Ascending aorta (tissue), 2 donors: ENCODE results near the gene NRXN3. TPM values are rescaled to one million over a fixed set of nuclear protein-coding genes. Genes with fewer than 3 reads are reported as not detected.

Experiments used
- DNase-seq, 2 donors: peaks; one replicate each; pipeline ENCODE4 v3.0.0-alpha.2; 2019; ENCODE audit warnings: low spot score in 2 of 2
- H3K27ac ChIP-seq, 2 donors: fragments of 200-600 bp; sonication (generic); one replicate each; pipeline ENCODE4 v1.5.1; 2016 to 2017; ENCODE audit warnings: mild to moderate bottlenecking in 1 of 2
- H3K27me3 ChIP-seq: fragments of 200-600 bp; sonication (generic); one replicate; pipeline ENCODE4 v1.5.1; 2017
- H3K36me3 ChIP-seq, 2 donors: fragments of 200-600 bp; sonication (generic); one replicate each; pipeline ENCODE4 v1.5.1; 2016
- H3K4me1 ChIP-seq, 2 donors: fragments of 200-600 bp; sonication (generic); one replicate each; pipeline ENCODE4 v1.5.1; 2016 to 2017; ENCODE audit warnings: mild to moderate bottlenecking in 1 of 2
- H3K4me3 ChIP-seq, 2 donors: fragments of 200-600 bp; sonication (generic); one replicate each; pipeline ENCODE4 v1.5.1; 2016 to 2017; ENCODE audit warnings: mild to moderate bottlenecking in 1 of 2
- H3K9me3 ChIP-seq, 2 donors: fragments of 200-600 bp; sonication (generic); one replicate each; pipeline ENCODE4 v1.5.1; 2016
- CTCF ChIP-seq, 3 experiments: fragments of 200-600 bp in 2 of 3; fragments of 450-650 bp in 1 of 3; sonication (generic) in 2 of 3; IDR thresholded peaks; one replicate each; pipeline ENCODE4 v1.5.1; 2016 to 2019; ENCODE audit warnings: antibody characterized with exemption in 3 of 3, mild to moderate bottlenecking in 1 of 3, moderate library complexity in 1 of 3
- intact Hi-C: fragments of 100-400 bp; cut with DNase I; formaldehyde crosslinking; loops from one replicate; pipeline ENCODE4 v1.15.1; 2023
- total RNA-seq: library from RNA; depleted of rRNA; stranded (reverse); fragments of >200 nt; gene quantifications from one replicate; pipeline ENCODE4 v1.1.0, GENCODE V29; 2016

NRXN3 gene
- total RNA-seq, 1 donor from 2014 or later = 21.0 TPM

- Histone ChIP-seq H3K27me3 (no peaks in the 10 kb centered on the region), H3K27ac (no peak overlapping the region), H3K4me3 (no peak overlapping the region), H3K9me3 (no peaks in the 10 kb centered on the region), H3K36me3 (no peaks in the 10 kb centered on the region), H3K4me1 (no peaks in the 10 kb centered on the region)
- DNase-seq = no peak
- TF ChIP-seq CTCF (IDR thresholded peaks at IDR 0.05) = no peak
- intact Hi-C loops = no loop called here
Measured at GRCh38 chr14:78292003-78292402, 121.8 kb downstream of the NRXN3 start.

- no peak for DNase-seq
- intact Hi-C loops = no loop called here
Measured at GRCh38 chr14:78297858-78298257, 127.7 kb downstream of the NRXN3 start.

GRCh38 chr14:78298298-78298697 lies 128.1 kb downstream of the NRXN3 start:
- Histone ChIP-seq H3K4me3 (no peak overlapping the region), H3K27me3 (no peaks in the 10 kb centered on the region), H3K9me3 (no peaks in the 10 kb centered on the region), H3K36me3 (no peaks in the 10 kb centered on the region), H3K4me1 (no peaks in the 10 kb centered on the region), H3K27ac (no peak overlapping the region)
- intact Hi-C loops = no loop called here
- no peak for TF ChIP-seq CTCF (IDR thresholded peaks at IDR 0.05)
- no peak for DNase-seq

More at GRCh38 chr14:78297858-78298257, 127.7 kb downstream of the NRXN3 start:
- no peaks in the 10 kb centered on the region for H3K36me3 ChIP-seq
- no peaks in the 10 kb centered on the region for H3K9me3 ChIP-seq
- no peaks in the 10 kb centered on the region for H3K27me3 ChIP-seq
- H3K4me3 ChIP-seq = no peak overlapping the region
- no peak for TF ChIP-seq CTCF (IDR thresholded peaks at IDR 0.05)
- no peak overlapping the region for H3K27ac ChIP-seq
- no peaks in the 10 kb centered on the region for H3K4me1 ChIP-seq

GRCh38 chr14:78302841-78303240 lies 132.7 kb downstream of the NRXN3 start:
- Histone ChIP-seq H3K4me3 (no peak overlapping the region), H3K27me3 (no peaks in the 10 kb centered on the region), H3K9me3 (no peaks in the 10 kb centered on the region), H3K4me1 (no peaks in the 10 kb centered on the region), H3K27ac (no peak overlapping the region), H3K36me3 (no peaks in the 10 kb centered on the region)
- no peak for TF ChIP-seq CTCF (IDR thresholded peaks at IDR 0.05)
- intact Hi-C loops = no loop called here
- DNase-seq = no peak

- TF ChIP-seq CTCF (IDR thresholded peaks at IDR 0.05) = no peak
- intact Hi-C loops = no loop called here
Measured at GRCh38 chr14:78307671-78308070, 137.5 kb downstream of the NRXN3 start.

GRCh38 chr14:78308079-78308478 lies 137.9 kb downstream of the NRXN3 start:
- intact Hi-C loops = no loop called here
- H3K27ac ChIP-seq = no peak overlapping the region
- H3K36me3 ChIP-seq = no peaks in the 10 kb centered on the region
- DNase-seq = no peak
- H3K27me3 ChIP-seq = no peaks in the 10 kb centered on the region
- TF ChIP-seq CTCF (IDR thresholded peaks at IDR 0.05) = no peak
- H3K4me3 ChIP-seq = no peak overlapping the region
- no peaks in the 10 kb centered on the region for H3K4me1 ChIP-seq
- H3K9me3 ChIP-seq = no peaks in the 10 kb centered on the region

More at GRCh38 chr14:78307671-78308070, 137.5 kb downstream of the NRXN3 start:
- DNase-seq = no peak
- Histone ChIP-seq H3K4me1 (no peaks in the 10 kb centered on the region), H3K27me3 (no peaks in the 10 kb centered on the region), H3K27ac (no peak overlapping the region), H3K4me3 (no peak overlapping the region), H3K36me3 (no peaks in the 10 kb centered on the region), H3K9me3 (no peaks in the 10 kb centered on the region)
